Vagina (tissue), 2 donors: Measurements from ENCODE around the gene LITAF.

ENCODE experiments used
- CTCF ChIP-seq, 3 experiments: fragments of 450-650 bp in 2 of 3; fragments of 200-600 bp in 1 of 3; sonication (generic) in 1 of 3; IDR thresholded peaks; one replicate each; pipeline ENCODE4 v1.5.1; 2017 to 2019; ENCODE audit warnings: antibody characterized with exemption in 3 of 3, mild to moderate bottlenecking in 2 of 3, moderate library complexity in 2 of 3
- POLR2A ChIP-seq, 2 donors: fragments of 450-650 bp; IDR thresholded peaks; one replicate each; pipeline ENCODE4 v1.6.1; 2017; ENCODE audit warnings: antibody characterized with exemption in 2 of 2, mild to moderate bottlenecking in 2 of 2, moderate library complexity in 2 of 2
- POLR2AphosphoS5 ChIP-seq, 2 donors: sonication (generic); formaldehyde crosslinking; IDR thresholded peaks; one replicate each; pipeline ENCODE4 v1.9.0; 2017; ENCODE audit warnings: antibody characterized with exemption in 2 of 2, mild to moderate bottlenecking in 2 of 2, low read depth in 1 of 2; ENCODE audit not compliant: insufficient read depth in 1 of 2

GRCh38 chr16:11557801-11558200, 28.9 kb downstream of the LITAF start:
- TF ChIP-seq CTCF (IDR thresholded peaks at IDR 0.05) (no peak), POLR2AphosphoS5 (IDR thresholded peaks at IDR 0.05; ENCODE audit: insufficient read depth in 1 of 2, low read depth in 1 of 2) (no peak), POLR2A (IDR thresholded peaks at IDR 0.05) (no peak)
